Neural progenitor cell (in vitro differentiated cells): ENCODE results near the gene SMIM31. TPM values are rescaled to one million over a fixed set of nuclear protein-coding genes. Genes with fewer than 3 reads are reported as not detected.

ENCODE experiments used
- DNase-seq: peaks from one replicate; pipeline ENCODE4 v3.0.0-alpha.2; 2016; ENCODE audit warnings: low spot score
- H2AFZ ChIP-seq: fragments of 200-600 bp; sonication (generic); replicated peaks from 2 replicates; pipeline ENCODE4 v1.6.1; 2016; ENCODE audit warnings: antibody characterized with exemption
- H3F3A ChIP-seq: fragments of 200-600 bp; sonication (generic); 2 replicates; pipeline ENCODE4 v1.6.1; 2016; ENCODE audit warnings: antibody characterized with exemption, low read depth
- H3K27ac ChIP-seq: fragments of 200-600 bp; sonication (generic); 2 replicates; pipeline ENCODE4 v1.5.1; 2016; ENCODE audit warnings: mild to moderate bottlenecking
- H3K27me3 ChIP-seq: fragments of 200-600 bp; sonication (generic); 2 replicates; pipeline ENCODE4 v1.6.1; 2016; ENCODE audit warnings: mild to moderate bottlenecking, moderate library complexity
- H3K36me3 ChIP-seq: fragments of 200-600 bp; sonication (generic); 2 replicates; pipeline ENCODE4 v1.5.1; 2016
- H3K4me1 ChIP-seq: fragments of 200-600 bp; sonication (generic); 2 replicates; pipeline ENCODE4 v1.6.1; 2016; ENCODE audit warnings: mixed run types
- H3K4me2 ChIP-seq: fragments of 200-600 bp; sonication (generic); 2 replicates; pipeline ENCODE4 v1.6.1; 2016
- H3K4me3 ChIP-seq: fragments of 200-600 bp; sonication (generic); 2 replicates; pipeline ENCODE4 v1.5.1; 2016
- H3K79me2 ChIP-seq: fragments of 200-600 bp; sonication (generic); 2 replicates; pipeline ENCODE4 v1.6.1; 2016; ENCODE audit warnings: low read depth
- H3K9ac ChIP-seq: fragments of 200-600 bp; sonication (generic); 2 replicates; pipeline ENCODE4 v1.6.1; 2016
- H3K9me3 ChIP-seq: fragments of 200-600 bp; sonication (generic); 2 replicates; pipeline ENCODE4 v1.5.1; 2016; ENCODE audit warnings: low read depth
- H4K20me1 ChIP-seq: fragments of 200-600 bp; sonication (generic); 2 replicates; pipeline ENCODE4 v1.6.1; 2016; ENCODE audit warnings: low read depth
- H3K27ac Mint-ChIP-seq: 3 replicates; pipeline ENCODE4 v1.8.0; 2021; ENCODE audit warnings: mixed read lengths
- H3K27me3 Mint-ChIP-seq: 2 replicates; pipeline ENCODE4 v1.8.0; 2022; ENCODE audit warnings: low read depth, mild to moderate bottlenecking, inconsistent platforms, moderate library complexity, mixed read lengths; ENCODE audit not compliant: insufficient read depth
- H3K36me3 Mint-ChIP-seq: 3 replicates; pipeline ENCODE4 v1.8.0; 2021; ENCODE audit warnings: mixed read lengths
- H3K4me1 Mint-ChIP-seq: 3 replicates; pipeline ENCODE4 v1.8.0; 2021; ENCODE audit warnings: mixed read lengths
- H3K4me3 Mint-ChIP-seq: 3 replicates; pipeline ENCODE4 v1.8.0; 2021; ENCODE audit warnings: mild to moderate bottlenecking, moderate library complexity, mixed read lengths
- H3K9me3 Mint-ChIP-seq: 3 replicates; pipeline ENCODE4 v1.8.0; 2020; ENCODE audit warnings: mixed read lengths
- CTCF ChIP-seq: fragments of 200-600 bp; sonication (generic); IDR thresholded peaks from 2 replicates; pipeline ENCODE4 v1.5.1; 2017; ENCODE audit warnings: antibody characterized with exemption, mild to moderate bottlenecking
- EZH2 ChIP-seq: fragments of 200-600 bp; sonication (generic); IDR thresholded peaks from 2 replicates; pipeline ENCODE4 v1.6.1; 2017; ENCODE audit warnings: antibody characterized with exemption, mild to moderate bottlenecking, moderate library complexity
- EZH2phosphoT487 ChIP-seq: fragments of 200-600 bp; sonication (generic); IDR thresholded peaks from 2 replicates; pipeline ENCODE4 v1.6.1; 2017; ENCODE audit warnings: antibody characterized with exemption
- total RNA-seq: library from RNA; depleted of rRNA; stranded (reverse); fragments of >200 nt; gene quantifications from 2 replicates; pipeline ENCODE4 v1.2.3, GENCODE V29; 2015; ENCODE audit warnings: low replicate concordance

The SMIM31 gene
- total RNA-seq, 1 donor from 2014 or later, result not detected

GRCh38 chr4:164800786-164801185 is 46.9 kb downstream of the SMIM31 start:
- no peaks in the 10 kb centered on the region for H3K79me2 ChIP-seq
- TF ChIP-seq EZH2phosphoT487, result no peak
- TF ChIP-seq CTCF, result peak; percentile 12
- H2AFZ ChIP-seq, result peak overlapping the region; percentile 38
- peaks cover 41% of the 10 kb centered on the region for H3K4me1 ChIP-seq
- no peaks in the 10 kb centered on the region for H3K9me3 Mint-ChIP-seq
- H4K20me1 ChIP-seq, result no peaks in the 10 kb centered on the region
- H3K4me1 Mint-ChIP-seq, result peaks cover 5% of the 10 kb centered on the region
- H3K4me2 ChIP-seq, result no peak overlapping the region
- H3K27me3 ChIP-seq, result no peaks in the 10 kb centered on the region
- H3K4me3 ChIP-seq, result no peak overlapping the region
- H3K9me3 ChIP-seq, result no peaks in the 10 kb centered on the region
- H3K27ac Mint-ChIP-seq, result no peak overlapping the region
- H3K36me3 Mint-ChIP-seq, result no peaks in the 10 kb centered on the region
- H3K9ac ChIP-seq, result no peak overlapping the region
- no peaks in the 10 kb centered on the region for H3K27me3 Mint-ChIP-seq
- H3K36me3 ChIP-seq, result no peaks in the 10 kb centered on the region
- no peak overlapping the region for H3K27ac ChIP-seq
- H3F3A ChIP-seq, result peaks cover 21% of the 10 kb centered on the region
- no peak overlapping the region for H3K4me3 Mint-ChIP-seq
- DNase-seq, result no peak

GRCh38 chr4:164802301-164802901 is 48.5 kb downstream of the SMIM31 start:
- no peak overlapping the region for H2AFZ ChIP-seq
- H3K4me1 ChIP-seq, result peaks cover 49% of the 10 kb centered on the region
- no peak overlapping the region for H3K4me3 Mint-ChIP-seq
- H3K27ac ChIP-seq, result no peak overlapping the region
- H3K79me2 ChIP-seq, result no peaks in the 10 kb centered on the region
- no peaks in the 10 kb centered on the region for H3K9me3 ChIP-seq
- TF ChIP-seq EZH2phosphoT487, result no peak
- TF ChIP-seq EZH2, result no peak
- no peak for TF ChIP-seq CTCF
- no peaks in the 10 kb centered on the region for H3K27me3 Mint-ChIP-seq
- DNase-seq, result no peak
- H4K20me1 ChIP-seq, result no peaks in the 10 kb centered on the region
- no peak overlapping the region for H3K27ac Mint-ChIP-seq
- no peak overlapping the region for H3K4me3 ChIP-seq
- peaks cover 6% of the 10 kb centered on the region for H3K4me1 Mint-ChIP-seq
- H3K36me3 Mint-ChIP-seq, result no peaks in the 10 kb centered on the region
- H3K4me2 ChIP-seq, result no peak overlapping the region
- no peaks in the 10 kb centered on the region for H3K27me3 ChIP-seq
- no peak overlapping the region for H3K9ac ChIP-seq
- H3K9me3 Mint-ChIP-seq, result no peaks in the 10 kb centered on the region
- peaks cover 28% of the 10 kb centered on the region for H3F3A ChIP-seq
- no peaks in the 10 kb centered on the region for H3K36me3 ChIP-seq

- peaks cover 32% of the 10 kb centered on the region for H3F3A ChIP-seq
- no peak for DNase-seq
- H3K4me2 ChIP-seq, result no peak overlapping the region
- H3K36me3 ChIP-seq, result no peaks in the 10 kb centered on the region
- H4K20me1 ChIP-seq, result no peaks in the 10 kb centered on the region
- H3K9me3 ChIP-seq, result no peaks in the 10 kb centered on the region
- Mint-ChIP-seq H3K36me3 (no peaks in the 10 kb centered on the region), H3K27me3 (no peaks in the 10 kb centered on the region), H3K4me3 (no peak overlapping the region), H3K9me3 (no peaks in the 10 kb centered on the region), H3K27ac (no peak overlapping the region), H3K4me1 (peaks cover 9% of the 10 kb centered on the region)
- H3K27me3 ChIP-seq, result no peaks in the 10 kb centered on the region
- no peak overlapping the region for H3K4me3 ChIP-seq
- no peak overlapping the region for H2AFZ ChIP-seq
- H3K27ac ChIP-seq, result no peak overlapping the region
- TF ChIP-seq CTCF (no peak), EZH2phosphoT487 (no peak), EZH2 (no peak)
- H3K4me1 ChIP-seq, result peaks cover 50% of the 10 kb centered on the region
- no peak overlapping the region for H3K9ac ChIP-seq
- no peaks in the 10 kb centered on the region for H3K79me2 ChIP-seq
Measured at GRCh38 chr4:164803702-164804101, 49.8 kb downstream of the SMIM31 start.
